LoVo (cell line): ENCODE results near the gene CD163L1.
"Not testable (repeated sequence)": the region's sequence is repeated elsewhere in the genome, so short reads cannot be mapped to it uniquely, and the experiment has no call there.

Experiments used
- DNase-seq: peaks from one replicate; pipeline ENCODE4 v3.0.0-alpha.2; 2016; ENCODE audit warnings: low spot score

CD163L1 gene

DNA sequence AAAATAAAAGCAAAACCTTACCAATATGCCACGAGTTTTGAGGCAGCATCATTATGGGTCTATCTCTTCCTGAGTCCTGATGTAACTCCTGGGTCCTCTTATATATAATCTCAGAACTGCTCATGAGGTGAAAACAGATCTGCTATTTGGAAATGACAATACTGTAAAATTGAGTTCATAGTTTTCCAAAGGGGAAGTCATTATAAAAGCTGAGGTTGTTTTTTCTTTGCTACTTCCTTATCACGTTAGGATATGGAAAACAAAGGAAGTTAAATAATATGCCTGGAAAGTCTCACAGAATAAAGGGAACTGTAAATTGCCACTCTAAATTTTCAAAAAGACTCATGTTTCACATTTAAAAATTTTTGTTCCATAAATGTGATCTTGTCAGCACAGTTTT, at the start of gene CD163L1:
Gene CD163L1 (minus strand): TSS at position 78 of the 400 bp plus-strand sequence. CDS start 26 bp downstream, at position 52.
- DNase-seq: peak; percentile 11

DNA sequence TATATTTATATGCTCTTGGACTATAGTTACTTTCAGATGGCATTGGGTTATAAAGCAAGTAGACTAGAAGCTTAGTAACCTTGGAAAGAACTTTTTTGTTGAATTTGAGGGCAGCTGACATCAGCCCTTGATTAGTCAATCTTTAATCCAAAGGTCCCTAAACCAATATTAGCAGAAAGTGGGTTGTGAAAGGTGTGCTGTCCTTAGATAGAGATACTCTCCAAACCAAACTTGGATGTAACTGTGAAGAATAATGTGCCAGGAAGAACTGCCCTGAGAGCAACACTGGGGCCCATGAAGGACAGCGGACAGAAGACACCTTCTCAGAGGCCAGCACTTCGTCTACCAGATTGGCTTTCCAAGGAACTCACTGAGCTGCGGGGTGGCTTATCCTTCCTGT, 49.1 kb upstream of the CD163L1 start:
- DNase-seq: no peak

DNA sequence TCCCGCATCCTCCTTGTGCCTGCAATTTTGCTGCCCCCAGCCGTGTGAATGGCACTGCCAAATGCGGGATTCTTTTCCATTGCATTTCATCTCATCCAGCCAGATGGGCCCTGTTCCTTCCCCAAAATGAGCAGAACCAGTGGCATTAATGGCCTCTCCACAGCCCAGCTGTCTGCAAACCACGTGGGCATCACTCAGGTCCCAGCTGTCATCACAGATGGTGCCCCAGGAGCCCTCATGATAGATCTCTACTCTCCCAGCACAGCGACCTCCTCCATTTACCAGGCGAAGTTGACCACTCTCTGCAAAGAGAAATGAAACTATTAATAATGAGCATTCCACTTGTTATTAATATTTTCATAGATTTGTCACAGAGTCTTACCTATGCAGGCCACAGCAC, 42.6 kb upstream of the CD163L1 start:
- DNase-seq: no peak

DNA sequence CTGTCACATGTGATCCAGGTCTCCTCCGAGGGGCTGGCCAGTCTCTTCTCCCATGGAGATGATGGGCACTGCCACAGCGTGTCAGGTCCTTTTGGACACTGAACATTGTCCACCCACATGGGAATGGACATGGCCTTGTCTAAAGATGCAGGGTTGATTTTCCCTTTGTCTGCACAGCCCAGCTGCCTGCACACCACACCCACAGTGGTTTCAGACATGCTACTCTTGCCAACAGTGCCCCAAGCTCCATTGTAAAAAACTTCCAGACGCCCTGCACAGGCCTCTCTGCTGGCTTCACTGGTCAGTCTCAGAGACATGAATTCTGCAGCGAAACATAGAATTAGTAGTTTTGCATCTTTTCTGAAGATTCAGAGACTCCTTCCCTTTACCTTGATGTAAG, 41.1 kb upstream of the CD163L1 start:
- DNase-seq: no peak

DNA sequence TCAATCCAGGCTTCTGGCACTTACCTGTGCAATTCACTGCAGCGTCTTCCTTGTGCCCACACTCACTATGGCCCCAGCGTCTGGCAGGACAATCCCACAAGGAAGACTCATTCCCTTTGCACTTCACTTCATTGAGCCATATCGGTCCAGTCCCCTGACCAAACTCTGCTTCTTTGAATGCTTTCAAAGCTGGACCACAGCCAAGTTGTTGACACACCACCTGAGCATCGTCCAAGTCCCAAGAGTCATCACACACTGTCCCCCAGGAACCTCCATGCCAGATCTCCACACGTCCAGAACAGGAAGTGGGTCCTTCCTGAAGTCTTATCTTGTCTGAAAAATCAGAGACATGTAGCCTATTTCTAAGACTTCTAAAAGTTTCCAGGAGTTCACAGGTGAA, 39.4 kb upstream of the CD163L1 start:
- peak; percentile 29 for DNase-seq

DNA sequence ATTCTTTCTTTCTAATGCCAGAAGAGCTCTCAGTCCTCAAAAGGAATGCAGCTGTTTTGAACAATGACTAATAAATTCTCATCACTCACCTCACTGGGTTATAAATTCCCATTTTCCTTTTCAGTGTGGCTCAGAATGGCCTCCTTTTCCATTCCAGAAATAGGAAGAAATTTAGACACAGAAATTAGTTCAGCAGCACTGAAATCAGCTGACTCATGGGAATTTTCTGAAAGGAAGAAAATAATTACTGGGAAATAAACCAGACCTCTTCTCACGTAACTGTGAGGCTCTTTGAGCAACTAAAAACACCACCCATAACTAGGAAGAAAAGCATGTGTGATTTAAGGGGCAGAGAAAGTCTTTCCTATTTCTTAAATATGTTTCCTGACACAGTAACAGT, 35.8 kb upstream of the CD163L1 start:
- no peak for DNase-seq

DNA sequence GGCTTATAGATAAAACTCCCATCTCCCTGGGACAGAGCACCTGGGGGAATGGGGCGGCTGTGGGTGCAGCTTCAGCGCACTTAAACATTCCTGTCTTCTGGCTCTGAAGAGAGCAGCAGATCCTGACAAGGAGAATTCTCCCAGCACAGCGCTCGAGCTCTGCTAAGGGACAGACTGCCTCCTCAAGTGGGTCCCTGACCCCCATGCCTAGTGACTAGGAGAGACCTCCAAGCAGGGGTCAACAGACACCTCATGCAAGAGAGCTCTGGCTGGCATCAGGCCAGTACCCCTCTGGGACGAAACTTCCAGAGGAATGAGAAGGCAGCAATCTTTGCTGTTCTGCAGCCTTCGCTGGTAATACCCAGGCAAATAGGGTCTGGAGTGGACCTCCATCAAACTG, 28.1 kb upstream of the CD163L1 start:
- DNase-seq: no peak

DNA sequence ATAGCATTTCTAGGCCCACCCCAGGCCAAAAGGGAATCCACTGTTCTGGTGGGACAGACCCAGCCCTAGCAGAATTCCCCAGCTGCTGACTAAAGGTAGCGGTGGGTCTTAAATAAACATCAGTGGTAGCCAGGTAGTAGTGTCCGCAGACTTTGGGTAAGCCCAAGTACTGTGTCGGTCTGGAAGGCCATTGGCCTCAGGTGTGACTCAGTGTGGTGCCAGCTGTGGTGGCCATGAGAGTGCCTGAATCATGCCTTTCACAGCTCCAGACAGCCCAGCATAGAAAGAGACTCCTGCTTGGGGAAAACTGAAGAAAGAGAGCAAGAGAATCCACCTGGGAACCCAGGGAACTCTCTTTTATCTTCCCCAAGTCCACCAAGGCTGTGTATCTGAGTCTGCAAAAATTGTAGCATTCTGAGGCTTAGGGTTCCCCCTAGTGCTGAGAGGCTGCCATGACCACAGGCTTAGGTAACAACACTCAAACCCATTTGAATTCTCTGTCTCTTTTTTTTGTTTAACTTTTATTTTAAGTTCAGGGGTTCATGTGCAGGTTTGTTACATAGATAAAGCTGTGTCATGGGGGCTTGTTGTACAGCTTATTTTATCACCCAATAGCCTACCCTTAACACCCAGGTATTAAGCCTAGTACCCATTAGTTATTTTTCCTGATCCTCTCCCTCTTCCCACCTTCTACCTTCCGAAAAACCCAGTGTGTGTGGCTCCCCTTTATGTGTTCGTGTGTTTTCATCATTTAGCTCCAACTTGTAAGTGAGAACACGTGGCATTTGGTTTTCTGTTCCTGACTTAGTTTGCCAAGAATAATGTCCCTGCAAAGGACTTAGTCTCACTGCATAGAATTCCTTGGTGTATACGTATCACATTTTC, 16.7 kb upstream of the CD163L1 start:
- DNase-seq: peak; percentile 58

DNA sequence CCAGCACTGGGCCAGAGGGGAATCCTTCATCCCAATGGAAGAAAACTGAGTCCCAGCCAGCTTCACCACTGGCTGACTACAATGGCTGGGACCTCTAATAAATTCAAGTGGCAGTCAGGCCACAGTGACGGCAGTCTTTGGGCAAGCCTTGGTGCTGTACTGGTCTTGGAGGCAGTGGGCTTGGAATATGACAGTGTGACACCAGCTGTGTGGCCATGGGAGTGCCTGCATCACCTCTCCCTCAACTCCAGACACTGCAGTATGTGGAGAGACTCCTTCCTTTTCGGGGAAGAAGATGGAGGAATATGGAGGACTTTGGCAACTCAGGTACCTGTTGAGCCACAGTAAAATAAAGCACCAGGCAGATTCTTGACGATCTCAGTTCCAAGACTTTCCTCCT, 16.0 kb upstream of the CD163L1 start:
- DNase-seq: no peak

DNA sequence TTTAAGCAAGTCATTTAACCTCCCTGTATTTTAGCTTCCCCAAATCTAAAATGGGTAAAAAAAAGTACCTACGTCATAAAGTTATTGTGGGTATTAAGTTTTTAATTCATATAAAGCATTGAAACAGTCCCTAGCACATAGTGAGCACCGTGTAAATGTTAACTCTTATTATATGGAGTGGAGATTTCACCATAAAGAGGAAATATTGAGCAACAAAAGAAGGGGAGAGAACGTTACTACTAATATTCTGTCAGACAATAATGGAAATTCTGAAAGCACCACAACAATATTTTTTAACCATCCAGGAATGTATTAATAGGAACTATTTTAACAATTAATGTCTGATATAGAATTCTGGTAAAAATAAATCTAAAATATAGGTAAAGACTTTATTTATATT, 7.8 kb upstream of the CD163L1 start:
- DNase-seq: no peak

DNA sequence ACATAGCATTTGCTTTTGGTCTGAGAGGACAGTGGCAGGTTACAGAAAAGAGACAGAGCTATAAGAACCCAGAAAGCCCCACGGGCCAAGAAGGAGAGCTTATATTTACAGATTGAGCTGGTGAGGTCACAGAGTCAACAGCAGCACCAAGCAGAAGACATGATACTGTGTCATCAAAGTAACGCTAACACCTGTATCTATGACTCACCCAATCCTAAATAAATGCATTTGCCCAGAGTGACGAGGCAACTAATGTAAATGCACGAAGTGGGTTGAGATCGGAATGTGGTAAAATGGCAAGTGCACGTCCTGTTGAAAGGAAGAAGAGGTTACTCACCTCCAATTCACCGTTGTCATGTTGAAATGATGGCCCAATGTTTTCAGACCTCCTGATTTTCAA, 6.7 kb upstream of the CD163L1 start:
- DNase-seq: peak; percentile 8

DNA sequence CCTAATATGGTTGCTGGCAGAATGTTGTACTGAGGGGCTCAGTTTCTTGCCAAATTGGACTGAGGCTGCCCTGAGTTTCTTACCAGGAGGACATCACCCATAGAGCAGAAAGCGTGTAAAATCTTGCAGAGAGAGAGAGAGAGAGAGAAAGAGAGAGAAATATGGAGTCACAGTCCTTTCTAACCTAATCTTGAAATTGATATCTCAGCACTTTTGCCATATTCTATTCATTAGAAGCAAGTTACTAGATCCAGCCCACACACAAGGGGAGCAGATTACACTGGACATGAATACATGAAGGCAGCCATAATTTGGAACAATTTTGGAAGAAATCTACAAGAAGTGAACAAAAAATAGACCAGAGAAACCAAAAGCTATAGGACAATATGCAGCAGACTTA, 4.1 kb upstream of the CD163L1 start:
- no peak for DNase-seq

DNA sequence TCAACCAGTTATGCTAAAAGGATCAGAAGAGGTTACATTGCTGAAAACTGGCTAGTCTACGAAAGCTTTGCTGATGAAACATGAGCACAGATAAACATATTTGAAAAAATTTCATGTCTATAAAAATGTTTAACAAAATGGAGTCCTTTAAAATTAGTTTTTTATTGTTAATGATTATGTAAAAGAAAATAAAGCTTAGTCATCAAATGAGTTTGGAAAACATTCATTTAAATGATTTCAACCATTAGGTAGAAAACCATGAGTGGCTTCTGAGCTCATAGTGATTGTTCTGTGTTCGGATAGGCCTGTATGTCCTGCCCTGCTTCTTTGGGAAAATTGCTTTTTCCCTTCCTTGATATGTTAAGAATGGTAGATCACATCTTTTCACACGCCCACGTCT, 584 bp upstream of the CD163L1 start:
- DNase-seq: no peak

DNA sequence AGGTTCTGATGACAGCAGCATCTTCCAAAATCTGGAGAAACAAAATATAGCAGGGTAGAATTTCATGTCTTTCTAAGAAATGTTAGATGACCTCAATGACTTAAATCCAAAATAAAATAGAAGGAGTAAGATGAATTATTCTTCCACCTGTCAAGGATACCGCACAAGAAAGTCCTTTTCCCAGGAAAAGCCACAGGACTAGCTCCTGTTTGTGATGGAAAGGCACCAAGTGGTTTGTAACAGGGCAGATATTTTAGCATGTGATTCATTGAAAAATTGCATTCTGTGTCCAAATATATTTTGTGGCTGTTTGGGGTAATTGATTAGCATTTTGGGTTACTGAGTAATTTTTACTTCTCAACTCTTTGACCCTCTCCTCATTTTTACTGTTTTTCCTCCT, 2.7 kb downstream of the CD163L1 start:
- no peak for DNase-seq

DNA sequence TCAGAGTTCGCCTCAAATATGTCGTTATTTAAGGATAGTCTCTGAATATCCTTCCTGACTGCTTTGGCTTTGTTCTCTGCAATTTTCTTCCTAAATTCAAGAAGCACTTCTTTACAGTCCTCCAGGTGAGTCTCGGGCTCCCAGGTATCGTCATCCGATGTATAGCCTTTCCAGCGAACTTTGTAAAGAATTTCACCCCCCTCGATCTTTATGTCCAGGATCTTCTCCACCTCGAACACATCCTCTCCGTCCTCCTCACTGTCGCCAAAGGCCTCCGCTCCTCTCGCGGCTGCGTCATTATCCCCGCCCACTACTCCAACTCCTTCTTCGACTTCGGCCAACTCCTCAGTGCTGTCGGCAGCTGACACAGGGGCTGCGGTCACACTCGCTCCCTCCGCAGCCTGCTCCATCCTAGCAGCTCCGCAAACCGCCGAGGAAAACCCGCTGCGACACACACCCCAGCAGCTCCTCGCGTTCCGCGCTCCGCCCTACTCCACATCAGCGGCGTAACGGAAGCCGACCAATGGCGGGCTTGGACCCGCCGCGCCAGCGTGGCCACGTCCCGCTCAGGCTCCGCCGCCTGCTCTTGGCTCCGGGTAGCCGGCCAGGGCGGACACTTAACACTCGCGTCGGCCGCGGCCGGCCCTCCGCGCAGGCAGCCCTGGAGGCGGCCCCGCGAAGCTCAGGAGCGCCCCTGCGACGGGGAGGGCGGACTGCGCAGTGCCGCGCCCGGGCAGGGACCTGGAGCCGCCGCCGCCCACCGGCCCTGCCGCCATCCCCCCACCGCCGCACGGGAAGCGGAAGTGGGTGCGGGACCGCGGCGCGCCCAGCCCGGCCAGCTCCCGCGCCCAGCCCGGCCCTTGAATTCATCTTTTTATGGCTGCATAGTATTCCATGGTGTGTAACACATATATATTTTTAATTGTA, 4.1 kb downstream of the CD163L1 start:
- DNase-seq: no peak

DNA sequence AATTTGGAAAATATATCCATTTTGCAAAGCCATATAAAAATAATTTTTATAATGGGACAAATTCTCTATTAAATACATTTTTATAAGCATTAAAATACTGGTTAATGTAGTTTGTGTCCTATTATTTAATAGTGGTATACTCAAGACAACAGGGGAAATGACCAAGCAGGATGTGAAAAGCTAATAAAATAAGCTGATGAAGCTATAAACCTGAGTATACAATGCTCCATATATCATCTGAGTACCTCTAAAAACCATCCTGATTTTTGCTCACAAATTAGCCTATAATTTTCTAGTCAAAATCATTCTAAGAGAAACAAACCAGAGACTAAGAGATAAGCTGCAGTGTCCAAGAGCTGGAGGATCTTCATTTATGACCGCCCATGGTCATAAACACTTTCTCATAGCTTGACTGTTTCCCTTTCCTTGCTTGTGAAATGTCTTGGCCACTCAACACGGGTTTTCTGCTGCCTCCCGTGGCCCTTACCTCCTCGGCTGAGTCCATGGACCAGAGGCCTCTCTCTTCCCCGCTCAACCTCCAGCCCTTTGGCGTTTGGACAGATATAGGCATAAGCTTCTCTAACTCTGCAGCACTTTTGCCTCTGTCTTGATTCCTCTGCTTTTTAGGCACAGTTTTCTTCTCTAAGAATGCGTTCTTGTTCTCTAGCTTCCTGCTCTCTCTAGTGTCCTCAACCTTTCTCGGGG, 5.5 kb downstream of the CD163L1 start:
- DNase-seq: not testable (repeated sequence)

DNA sequence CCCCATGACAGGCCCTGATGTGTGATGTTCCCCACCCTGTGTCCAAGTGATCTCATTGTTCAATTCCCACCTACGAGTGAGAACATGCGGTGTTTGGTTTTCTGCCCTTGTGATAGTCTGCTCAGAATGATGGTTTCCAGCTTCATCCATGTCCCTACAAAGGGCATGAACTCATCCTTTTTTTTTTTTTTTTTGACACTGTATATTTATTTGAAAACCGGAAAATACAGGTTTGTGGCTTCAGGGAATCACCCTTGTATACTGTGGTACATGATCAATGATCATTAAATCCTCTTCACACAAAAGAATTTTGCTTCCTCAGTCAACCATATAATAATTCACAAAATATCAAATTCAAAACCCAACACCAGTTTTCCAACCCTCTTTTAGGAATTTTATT, 6.5 kb downstream of the CD163L1 start:
- not testable (repeated sequence) for DNase-seq

DNA sequence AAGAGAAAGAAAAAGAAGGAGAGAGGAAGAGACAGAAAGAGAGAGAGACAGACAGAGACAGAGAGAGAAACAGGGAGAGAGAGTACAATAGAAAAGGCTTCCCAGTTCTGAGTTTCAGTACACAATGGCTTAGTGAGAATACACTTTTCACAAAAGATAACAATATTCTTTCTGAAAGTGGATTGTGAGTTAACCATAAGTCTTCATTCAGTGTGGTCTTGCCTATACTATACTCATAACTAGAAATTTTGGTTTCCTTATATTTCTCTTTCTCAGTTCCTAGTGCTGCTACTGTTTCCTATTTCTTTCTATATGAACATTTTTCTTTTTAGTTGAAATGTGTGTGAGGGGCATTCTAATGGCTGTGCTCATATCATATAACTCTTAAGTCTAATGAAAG, 9.3 kb downstream of the CD163L1 start:
- no peak for DNase-seq

DNA sequence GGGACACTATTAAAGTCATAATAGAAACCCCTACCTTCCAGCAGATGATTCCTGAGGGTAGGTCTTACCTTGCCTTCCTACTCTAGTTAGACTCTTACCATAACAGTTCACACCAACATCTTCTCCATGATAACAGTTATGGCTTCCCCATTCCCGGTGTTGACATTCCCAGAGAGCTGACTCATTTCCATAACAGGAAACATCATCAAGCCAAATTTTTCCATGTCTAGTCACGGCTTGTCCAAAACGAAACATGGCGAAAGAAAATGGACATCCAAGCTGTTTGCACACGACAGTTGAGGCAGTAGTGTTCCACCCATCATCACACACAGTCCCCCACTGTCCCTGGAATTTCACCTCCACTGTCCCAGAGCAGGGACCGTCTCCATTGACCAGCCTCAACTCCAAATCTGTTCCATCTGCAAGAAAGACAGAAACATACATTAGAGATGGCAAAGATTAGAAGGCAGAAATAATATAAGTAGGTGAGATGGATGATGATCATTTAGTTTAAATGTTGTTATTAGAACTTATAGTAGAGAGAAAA, 10.6 kb downstream of the CD163L1 start:
- peak; percentile 55 for DNase-seq

DNA sequence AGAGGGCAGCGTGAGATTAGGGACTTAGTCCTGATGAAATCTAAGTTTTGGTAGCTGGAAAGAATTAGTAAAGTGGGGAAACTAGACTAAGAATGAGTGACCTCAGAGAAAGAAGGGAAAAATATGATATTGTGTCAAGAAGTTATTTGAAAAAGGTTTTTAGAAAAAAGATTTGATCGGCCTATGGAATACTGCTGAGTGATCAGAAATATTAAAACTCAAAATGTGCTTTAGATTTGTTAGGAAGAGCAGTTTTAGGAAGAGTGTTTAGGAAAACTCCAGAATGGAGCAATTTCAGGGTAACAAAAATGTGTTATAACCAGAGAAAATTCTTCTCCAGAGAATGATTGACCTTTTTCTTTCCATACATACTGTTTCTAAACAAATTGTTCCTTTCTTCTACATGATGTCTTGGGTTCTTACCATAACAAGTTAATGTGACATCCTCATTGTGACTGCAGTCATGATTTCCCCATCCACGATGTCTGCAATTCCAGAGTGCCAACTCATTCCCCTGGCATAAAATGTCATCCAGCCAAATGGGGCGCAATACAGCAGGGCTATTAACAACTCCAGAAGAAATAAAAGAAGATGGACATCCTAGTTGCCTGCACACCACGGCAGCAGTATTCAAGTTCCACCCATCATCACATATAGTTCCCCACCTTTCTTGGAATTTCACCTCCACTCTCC, 11.8 kb downstream of the CD163L1 start:
- DNase-seq: no peak

DNA sequence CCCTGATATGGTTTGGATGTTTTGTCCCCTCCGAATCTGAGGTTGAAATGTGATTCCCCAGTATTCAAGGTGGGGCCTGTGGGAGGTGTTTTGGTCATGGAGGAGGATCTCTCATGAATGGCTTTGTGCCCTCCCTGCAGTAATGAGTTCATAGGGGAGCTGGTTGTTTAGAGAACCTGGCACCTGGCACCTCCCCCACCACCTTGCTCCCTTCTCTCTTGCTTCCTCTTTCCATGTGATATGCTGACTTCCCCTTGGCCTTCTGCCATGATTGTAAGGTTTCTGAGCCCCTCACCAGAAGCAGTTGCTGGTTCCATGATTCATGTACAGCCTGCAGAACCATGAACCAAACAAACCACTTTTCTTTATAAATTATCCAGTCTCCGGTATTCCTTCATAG, 32.6 kb downstream of the CD163L1 start:
- DNase-seq: no peak
